Parathyroid adenoma (tissue), 2 donors: ENCODE measurements around the gene DBN1.

Source experiments
- H2AFZ ChIP-seq: fragments of 300-600 bp; sonication (generic); one replicate; pipeline ENCODE4 v1.7.0; 2017; ENCODE audit warnings: antibody characterized with exemption, mild to moderate bottlenecking
- H3K27ac ChIP-seq: fragments of 300-600 bp; sonication (generic); one replicate; pipeline ENCODE4 v1.7.0; 2017
- H3K27me3 ChIP-seq: fragments of 300-600 bp; sonication (generic); one replicate; pipeline ENCODE4 v1.7.0; 2017; ENCODE audit warnings: low read length; ENCODE audit not compliant: control insufficient read depth, insufficient read depth
- H3K36me3 ChIP-seq: fragments of 300-600 bp; sonication (generic); one replicate; pipeline ENCODE4 v1.7.0; 2017; ENCODE audit warnings: low read length; ENCODE audit not compliant: control insufficient read depth, insufficient read depth
- H3K4me1 ChIP-seq: fragments of 300-600 bp; sonication (generic); one replicate; pipeline ENCODE4 v1.7.0; 2017; ENCODE audit warnings: control low read depth
- H3K4me2 ChIP-seq: fragments of 300-600 bp; sonication (generic); one replicate; pipeline ENCODE4 v1.7.0; 2017; ENCODE audit warnings: low read length
- H3K4me3 ChIP-seq: fragments of 300-600 bp; sonication (generic); one replicate; pipeline ENCODE4 v1.7.0; 2017; ENCODE audit warnings: low read depth, low read length
- H3K79me2 ChIP-seq: fragments of 300-600 bp; sonication (generic); one replicate; pipeline ENCODE4 v1.7.0; 2017; ENCODE audit warnings: control low read depth
- H3K9ac ChIP-seq: fragments of 300-600 bp; sonication (generic); one replicate; pipeline ENCODE4 v1.7.0; 2017; ENCODE audit warnings: mild to moderate bottlenecking
- H3K9me3 ChIP-seq: fragments of 300-600 bp; sonication (generic); one replicate; pipeline ENCODE4 v1.7.0; 2017; ENCODE audit warnings: low read length; ENCODE audit not compliant: control insufficient read depth
- CTCF ChIP-seq: fragments of 300-600 bp; sonication (generic); IDR thresholded peaks from one replicate; pipeline ENCODE4 v1.7.0; 2017; ENCODE audit warnings: antibody characterized with exemption, mild to moderate bottlenecking
- donor health status: primary hyperparathyroidism.

DBN1 gene

GRCh38 chr5:177434942-177435738 is 38.3 kb downstream of the DBN1 start:
- H3K4me2 ChIP-seq = no peak overlapping the region
- H3K27ac ChIP-seq = no peak overlapping the region
- H2AFZ ChIP-seq = no peak overlapping the region
- no peak overlapping the region for H3K9ac ChIP-seq
- no peak for TF ChIP-seq CTCF
- no peaks in the 10 kb centered on the region for H3K36me3 ChIP-seq
- no peaks in the 10 kb centered on the region for H3K27me3 ChIP-seq
- H3K4me3 ChIP-seq = no peak overlapping the region
- no peaks in the 10 kb centered on the region for H3K9me3 ChIP-seq
- H3K4me1 ChIP-seq = no peaks in the 10 kb centered on the region
- no peaks in the 10 kb centered on the region for H3K79me2 ChIP-seq

GRCh38 chr5:177434437-177434836 is 39.0 kb downstream of the DBN1 start:
- Histone ChIP-seq H3K4me2 (no peak overlapping the region), H3K9ac (no peak overlapping the region), H2AFZ (no peak overlapping the region), H3K4me3 (no peak overlapping the region), H3K27ac (no peak overlapping the region), H3K9me3 (no peaks in the 10 kb centered on the region), H3K36me3 (no peaks in the 10 kb centered on the region), H3K79me2 (no peaks in the 10 kb centered on the region), H3K27me3 (no peaks in the 10 kb centered on the region), H3K4me1 (no peaks in the 10 kb centered on the region)
- TF ChIP-seq CTCF = no peak

GRCh38 chr5:177433658-177434217 is 39.7 kb downstream of the DBN1 start:
- no peak overlapping the region for H3K27ac ChIP-seq
- no peaks in the 10 kb centered on the region for H3K36me3 ChIP-seq
- H3K4me1 ChIP-seq = no peaks in the 10 kb centered on the region
- no peak overlapping the region for H3K4me3 ChIP-seq
- TF ChIP-seq CTCF = no peak
- H3K9ac ChIP-seq = no peak overlapping the region
- H3K27me3 ChIP-seq = no peaks in the 10 kb centered on the region
- H3K79me2 ChIP-seq = no peaks in the 10 kb centered on the region
- no peaks in the 10 kb centered on the region for H3K9me3 ChIP-seq
- no peak overlapping the region for H2AFZ ChIP-seq
- no peak overlapping the region for H3K4me2 ChIP-seq

- H3K27me3 ChIP-seq = no peaks in the 10 kb centered on the region
- no peak overlapping the region for H3K4me3 ChIP-seq
- H3K79me2 ChIP-seq = no peaks in the 10 kb centered on the region
- H3K36me3 ChIP-seq = no peaks in the 10 kb centered on the region
- no peak overlapping the region for H3K9ac ChIP-seq
- H3K4me1 ChIP-seq = no peaks in the 10 kb centered on the region
- no peak overlapping the region for H3K4me2 ChIP-seq
- no peak overlapping the region for H3K27ac ChIP-seq
- H3K9me3 ChIP-seq = no peaks in the 10 kb centered on the region
- H2AFZ ChIP-seq = no peak overlapping the region
- no peak for TF ChIP-seq CTCF
These were observed 40.4 kb downstream of the DBN1 start for GRCh38 chr5:177432839-177433657.
